Measurements from ENCODE around the gene CPPED1. TPM values are rescaled to one million over a fixed set of nuclear protein-coding genes. Genes with fewer than 3 reads are reported as not detected.

CPPED1 gene
- total and polyA plus RNA-seq, 2 of the 4 experiments (the other 2 are of a cell fraction) = 5.1 to 6.5 TPM

- TF ChIP-seq NFE2L2 (IDR thresholded peaks at IDR 0.05; ENCODE audit: low read depth, low read length) = no peak
- no peak for TF ChIP-seq SMC3 (IDR thresholded peaks at IDR 0.05; ENCODE audit: low read depth, low read length)
- no peak for TF ChIP-seq RAD21 (IDR thresholded peaks at IDR 0.05; ENCODE audit: low read length)
- TF ChIP-seq BHLHE40 (IDR thresholded peaks at IDR 0.05; ENCODE audit: low read depth, low read length) = no peak
- no peak for TF ChIP-seq MAFK (IDR thresholded peaks at IDR 0.05; ENCODE audit: low read depth, low read length)
- no peak for TF ChIP-seq ELK1 (IDR thresholded peaks at IDR 0.05; ENCODE audit: borderline replicate concordance, low read depth, low read length)
- Histone ChIP-seq H3K56ac (ENCODE audit: extremely low read depth, insufficient read depth, low read length) (no peak overlapping the region), H2BK20ac (ENCODE audit: low read depth, low read length) (no peak overlapping the region), H3K14ac (replicated peaks; ENCODE audit: low read depth, low read length) (no peak overlapping the region), H3K9ac (ENCODE audit: low read depth, low read length) (no peak overlapping the region), H3K4me3 (ENCODE audit: insufficient read depth, low read depth, low read length) (no peak overlapping the region), H3K36me3 (ENCODE audit: control insufficient read depth, insufficient read depth, low read length) (no peaks in the 10 kb centered on the region), H2AK5ac (ENCODE audit: low read depth, low read length) (no peak overlapping the region), H2BK15ac (ENCODE audit: low read depth, low read length) (no peak overlapping the region), H3K18ac (ENCODE audit: low read depth, low read length) (no peak overlapping the region), H4K5ac (ENCODE audit: low read depth, low read length) (no peak overlapping the region), H3K4me2 (ENCODE audit: low read depth, low read length) (no peak overlapping the region), H2AFZ (replicated peaks; ENCODE audit: low read length, poor library complexity) (no peak overlapping the region), H4K20me1 (ENCODE audit: insufficient read depth, low read length) (no peaks in the 10 kb centered on the region), H4K91ac (ENCODE audit: insufficient read depth, low read depth, low read length) (no peak overlapping the region), H2BK120ac (ENCODE audit: low read depth, low read length) (no peak overlapping the region), H3K27ac (ENCODE audit: insufficient read depth, low read length) (no peak overlapping the region), H2AK9ac (replicated peaks; ENCODE audit: low read depth, low read length, poor library complexity) (no peak overlapping the region), H3K4me1 (ENCODE audit: control insufficient read depth, insufficient read depth, low read length) (no peaks in the 10 kb centered on the region), H3K9me1 (ENCODE audit: insufficient read depth, low read length) (no peaks in the 10 kb centered on the region), H2BK5ac (ENCODE audit: low read depth, low read length, poor library complexity, severe bottlenecking) (no peak overlapping the region), H3K23ac (ENCODE audit: low read depth, low read length) (no peak overlapping the region), H3K4ac (ENCODE audit: low read depth, low read length) (no peak overlapping the region), H4K8ac (ENCODE audit: low read depth in 2 of 2, low read length in 2 of 2) (no peak overlapping the region), H3K79me1 (ENCODE audit: low read depth in 1 of 2, low read length in 2 of 2) (no peaks in the 10 kb centered on the region), H3K9me3 (ENCODE audit: control insufficient read depth, insufficient read depth, low read length) (no peaks in the 10 kb centered on the region), H3K27me3 (ENCODE audit: control insufficient read depth, insufficient read depth, low read length) (no peaks in the 10 kb centered on the region)
- CTCF ChIA-PET = no interaction called here
- intact Hi-C loops (cut with micrococcal nuclease) (no loop called here), in situ Hi-C loops (cut with MboI; ENCODE audit: low sequenced_read_pairs) (no loop called here), dilution Hi-C loops (cut with HindIII; ENCODE audit: low sequenced_read_pairs, unreplicated experiment) (no loop called here)
- no TSS peak for BruUV-seq (replicated peaks)
- ATAC-seq (ENCODE audit: low read depth) = no peak
- POLR2A ChIA-PET (ENCODE audit: unreplicated experiment) = no interaction called here
- 27% methylated on average over 4 of the region's 9 CpGs; no CpG with 5 or more reads in 1 of the 2 experiments for WGBS, 2 experiments (ENCODE audit: extremely low coverage in 2 of 2, insufficient read length in 1 of 2)
- DNase-seq = no peak
Measured at GRCh38 chr16:12617401-12617819, 186.3 kb downstream of the CPPED1 start.

Measured in IMR-90 (cell line).